ENCODE results near the gene PCDHA4.

- TF ChIP-seq FOXA1 (IDR thresholded peaks at IDR 0.05; ENCODE audit: borderline replicate concordance) = no peak
- TF ChIP-seq ZNF511 (CRISPR knock-in tag; IDR thresholded peaks at IDR 0.05) = no peak
- TF ChIP-seq CBX2 (IDR thresholded peaks at IDR 0.05; ENCODE audit: insufficient read depth, low read length, poor library complexity, severe bottlenecking) = no peak
- TF ChIP-seq FOXJ3 (CRISPR knock-in tag; IDR thresholded peaks at IDR 0.05) = no peak
- TF ChIP-seq EP300 (IDR thresholded peaks at IDR 0.05; ENCODE audit: low read length) = no peak
- no peak for TF ChIP-seq POLR3A (IDR thresholded peaks at IDR 0.05; ENCODE audit: borderline replicate concordance, extremely low read depth, insufficient read depth, insufficient read length)
- TF ChIP-seq NCOR1 (IDR thresholded peaks at IDR 0.05) = no peak
- TF ChIP-seq NFIC (IDR thresholded peaks at IDR 0.05) = no peak
- no peak for TF ChIP-seq ATF3 (IDR thresholded peaks at IDR 0.05)
- no peak for TF ChIP-seq ATF3 (CRISPR knock-in tag; conservative IDR thresholded peaks at IDR 0.05)
- no peak for TF ChIP-seq SAP30 (IDR thresholded peaks at IDR 0.05; ENCODE audit: borderline replicate concordance, insufficient read depth, low read depth, low read length, poor library complexity, severe bottlenecking)
- no peak for TF ChIP-seq GTF2F1 (IDR thresholded peaks at IDR 0.05; ENCODE audit: low read depth, low read length)
- TF ChIP-seq ARID3A (IDR thresholded peaks at IDR 0.05; ENCODE audit: borderline replicate concordance, low read depth, low read length) = no peak
- TF ChIP-seq ZFP1 (CRISPR knock-in tag; IDR thresholded peaks at IDR 0.05) = no peak
- no peak for TF ChIP-seq ATF7 (IDR thresholded peaks at IDR 0.05)
Measured at GRCh38 chr5:140855772-140856674, 49.2 kb downstream of the PCDHA4 start, which contains the start of gene PCDHA10.

All from K562 (cell line).